GM19043 (cell line): ENCODE measurements around the gene RPS6KA5.
"Not testable (repeated sequence)": the region's sequence is repeated elsewhere in the genome, so short reads cannot be mapped to it uniquely, and the experiment has no call there.

Experiments used
- ATAC-seq: cut with Tn5 transposase; IDR thresholded peaks from one replicate; pipeline ENCODE4 v1.9.1; 2021; ENCODE audit warnings: low read depth; ENCODE audit not compliant: unreplicated experiment

Gene RPS6KA5

GRCh38 chr14:90991690-90992443 is 68.6 kb downstream of the RPS6KA5 start:
- no peak for ATAC-seq

DNA sequence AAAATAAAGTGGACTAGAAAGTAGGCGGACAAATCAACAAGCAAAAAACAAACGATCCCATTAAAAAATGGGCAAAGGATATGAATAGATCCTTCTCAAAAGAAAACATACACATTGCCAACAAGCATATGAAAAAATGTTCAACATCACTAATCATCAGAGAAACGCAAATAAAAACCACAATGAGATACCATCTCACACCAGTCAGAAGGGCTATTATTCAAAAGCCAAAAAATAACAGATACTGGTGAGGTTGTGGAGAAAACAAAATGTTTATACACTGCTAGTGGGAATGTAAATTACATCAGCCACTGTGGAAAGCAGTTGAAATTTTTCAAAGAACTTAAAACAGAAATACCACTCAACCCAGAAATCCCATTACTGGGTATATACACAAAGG is 70.3 kb downstream of the RPS6KA5 start:
- no peak for ATAC-seq

GRCh38 chr14:90987140-90987539 is 73.3 kb downstream of the RPS6KA5 start:
- no peak for ATAC-seq

- ATAC-seq = no peak
Observed at GRCh38 chr14:90986510-90986909, 73.9 kb downstream of the RPS6KA5 start.

DNA sequence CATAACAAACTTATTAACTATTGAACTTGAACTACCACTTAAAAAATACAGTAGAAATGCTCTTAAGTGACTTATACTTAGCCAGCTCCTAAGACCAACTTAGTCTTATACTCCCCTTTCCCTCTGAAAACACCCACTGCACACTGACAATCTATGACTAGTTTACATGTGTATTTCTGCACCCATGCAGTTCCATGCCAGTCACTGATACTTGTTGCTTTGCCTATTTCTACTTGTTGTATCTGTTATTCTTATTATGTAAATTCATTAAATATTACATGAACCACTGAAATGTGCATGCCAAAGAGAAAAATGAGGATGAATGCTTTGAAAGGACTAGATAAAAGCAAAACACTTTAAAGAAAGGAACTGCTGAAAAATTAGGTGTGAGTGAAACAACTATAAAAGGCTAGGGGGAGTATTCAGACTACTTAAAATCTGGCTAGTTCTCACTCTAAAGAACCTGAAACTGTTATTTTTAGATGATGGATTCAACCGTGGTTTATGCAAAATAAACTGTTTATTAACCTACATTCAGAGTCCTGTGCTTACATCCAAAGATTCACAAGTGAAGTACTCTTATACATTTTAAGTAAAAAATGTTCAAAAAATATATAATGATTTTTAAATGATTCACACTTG is 74.7 kb downstream of the RPS6KA5 start:
- ATAC-seq = peak; percentile 85

- no peak for ATAC-seq
Observed at GRCh38 chr14:90983560-90983959, 76.9 kb downstream of the RPS6KA5 start.

GRCh38 chr14:90981636-90982035 is 78.8 kb downstream of the RPS6KA5 start:
- ATAC-seq = no peak

GRCh38 chr14:90980636-90981035 is 79.8 kb downstream of the RPS6KA5 start:
- ATAC-seq = not testable (repeated sequence)

- ATAC-seq = no peak
Observed at GRCh38 chr14:90979515-90979914, 80.9 kb downstream of the RPS6KA5 start.

DNA sequence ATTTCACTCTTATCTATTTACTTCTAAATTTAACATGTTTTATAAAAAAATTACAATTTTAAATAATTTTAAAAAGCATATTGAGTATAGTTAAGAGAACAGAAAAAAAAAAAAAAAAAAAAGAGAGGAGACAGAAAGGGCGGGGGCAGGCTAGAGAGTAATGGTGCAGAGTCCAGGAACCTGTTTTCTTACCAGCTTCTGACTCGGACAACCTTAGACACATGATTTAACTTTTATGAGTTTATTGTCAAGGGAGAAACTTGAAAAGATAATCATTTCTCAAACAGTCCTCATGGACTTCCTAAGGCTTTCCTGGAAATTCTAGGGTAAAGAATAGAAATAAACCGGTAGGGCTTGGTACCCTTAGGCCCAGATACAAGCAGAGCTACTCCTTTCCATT is 84.3 kb downstream of the RPS6KA5 start:
- no peak for ATAC-seq

DNA sequence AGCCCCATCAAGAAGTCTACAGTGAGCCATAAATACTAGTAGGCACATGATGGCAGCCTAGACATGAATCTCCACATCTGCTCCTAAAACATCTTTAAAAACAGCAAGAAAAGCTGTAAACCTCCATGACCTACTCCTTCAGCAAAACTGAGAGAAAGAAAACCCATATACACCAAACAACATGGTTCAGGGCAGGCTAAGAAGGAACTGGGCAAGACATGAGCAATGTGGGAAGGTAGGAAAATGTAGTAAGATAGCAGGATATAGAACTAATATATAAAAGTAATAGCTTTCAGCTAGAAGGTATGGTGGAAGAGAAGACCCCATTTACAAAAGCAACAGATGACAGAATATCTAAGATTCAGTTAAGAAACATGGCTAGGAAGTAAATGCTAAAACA is 88.8 kb downstream of the RPS6KA5 start:
- no peak for ATAC-seq

DNA sequence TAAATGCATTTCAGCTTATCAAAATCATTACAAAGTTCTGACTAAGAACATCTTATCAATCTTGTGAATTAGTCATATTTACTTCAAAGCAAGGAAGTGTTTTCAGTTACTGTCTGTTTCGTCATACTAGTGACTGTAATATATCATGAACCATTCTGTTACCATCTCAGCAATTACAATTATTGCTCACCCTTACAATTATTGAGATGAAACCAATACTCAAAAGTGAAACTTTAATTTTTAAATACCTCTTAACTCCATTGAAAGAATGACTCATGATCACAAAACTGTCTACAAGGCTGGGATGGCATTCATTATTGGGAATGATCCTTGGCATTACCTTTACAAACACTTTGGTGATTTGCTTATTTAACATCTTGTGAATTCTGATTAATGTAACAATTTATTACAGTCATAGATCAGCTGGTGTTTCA is 90.3 kb downstream of the RPS6KA5 start:
- ATAC-seq = no peak

- no peak for ATAC-seq
Observed at GRCh38 chr14:90969531-90970166, 90.8 kb downstream of the RPS6KA5 start.

- no peak for ATAC-seq
Observed at GRCh38 chr14:90968025-90968424, 92.4 kb downstream of the RPS6KA5 start.

DNA sequence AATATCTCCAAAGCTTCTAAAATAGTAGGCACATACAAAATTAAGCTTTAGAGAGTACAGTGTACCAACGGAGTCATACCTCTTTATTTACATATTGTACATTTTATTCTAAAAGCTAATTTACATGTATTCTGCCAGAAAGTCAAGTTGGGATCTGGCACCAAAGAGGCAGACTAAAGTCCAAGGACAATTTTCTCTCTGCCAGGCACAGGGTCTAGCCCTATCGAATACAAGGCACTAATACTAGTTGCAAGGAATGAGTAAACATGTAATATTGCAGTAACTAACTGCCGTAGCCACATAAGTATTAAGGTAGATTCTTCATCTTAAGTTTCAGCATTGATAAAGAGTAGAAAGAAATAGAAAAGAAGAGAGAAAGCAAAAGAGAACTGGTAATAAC is 93.9 kb downstream of the RPS6KA5 start:
- no peak for ATAC-seq

DNA sequence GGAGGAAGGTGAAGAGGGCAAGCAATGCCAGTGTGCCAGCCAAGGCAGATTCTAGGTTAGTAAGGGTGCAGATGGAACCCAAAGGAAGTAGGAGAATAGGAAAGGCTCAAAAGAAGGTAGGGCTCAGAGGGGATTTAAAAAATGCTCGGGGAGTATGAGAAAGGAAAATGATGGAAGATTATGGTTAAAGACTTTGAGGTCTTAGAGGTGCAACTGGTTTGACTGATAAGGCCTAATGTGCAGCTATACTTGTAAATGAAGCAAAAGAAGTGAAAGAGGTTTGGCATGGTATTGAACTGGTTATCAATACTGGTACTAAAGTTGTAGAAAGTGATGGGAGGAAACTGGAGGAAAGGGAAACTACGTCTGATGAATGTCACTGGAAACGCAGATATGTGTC is 94.7 kb downstream of the RPS6KA5 start:
- no peak for ATAC-seq

DNA sequence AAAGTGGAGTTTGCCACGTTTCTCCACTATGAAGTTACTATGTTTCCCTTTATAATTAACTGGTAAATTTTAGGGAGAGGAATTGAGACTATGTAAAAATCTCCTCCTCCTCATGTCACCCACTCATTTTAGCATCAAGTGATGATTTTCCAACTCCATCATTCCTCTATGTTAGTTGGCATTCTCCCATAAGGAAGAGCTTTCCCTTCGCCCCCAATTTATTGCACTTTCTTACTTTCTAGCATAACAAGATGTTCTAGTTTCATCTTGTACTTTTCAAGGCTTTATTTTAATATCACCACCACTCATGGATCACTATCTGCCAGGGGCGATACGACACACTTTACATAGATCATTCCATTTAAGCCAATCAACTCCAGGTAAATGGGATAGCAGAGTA is 97.1 kb downstream of the RPS6KA5 start:
- ATAC-seq = no peak

- ATAC-seq = no peak
Observed at GRCh38 chr14:90962505-90963109, 97.8 kb downstream of the RPS6KA5 start.

DNA sequence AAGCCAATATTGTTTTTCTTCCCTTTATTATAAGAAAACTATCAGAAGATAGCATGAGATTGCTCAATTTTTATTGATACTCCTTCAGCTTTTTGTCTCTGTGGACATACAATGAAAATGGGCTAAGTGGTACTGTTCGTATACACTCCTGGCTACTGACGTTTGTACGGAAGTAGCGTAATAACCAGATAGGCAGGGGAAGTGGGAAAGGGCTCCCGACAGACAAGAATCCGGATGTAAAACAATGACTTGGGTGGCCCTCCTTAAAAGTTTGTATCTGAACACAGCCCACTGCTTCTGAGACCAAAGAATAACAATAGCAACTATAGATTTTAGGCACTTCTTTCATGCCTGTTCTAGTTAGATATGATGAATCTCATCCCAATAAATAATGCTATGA is 99.6 kb downstream of the RPS6KA5 start:
- no peak for ATAC-seq

DNA sequence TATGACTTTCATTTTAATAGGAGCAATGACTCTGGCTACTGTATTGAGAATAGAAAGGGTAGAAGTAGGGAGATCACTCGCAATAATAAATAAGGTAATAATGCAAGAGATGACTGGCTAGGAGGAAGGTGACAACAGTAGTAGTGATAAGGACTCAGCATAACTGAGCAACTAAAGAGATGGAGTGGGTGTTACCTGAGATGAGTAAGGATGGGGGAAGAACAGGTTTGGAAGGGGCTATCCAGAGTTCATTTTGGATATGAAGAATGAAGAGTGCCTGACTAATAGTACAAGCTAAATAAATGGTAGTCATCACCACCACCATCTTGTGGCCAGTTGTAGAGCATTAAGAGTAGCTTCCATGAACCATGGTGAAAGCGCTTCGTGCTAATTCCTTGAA is 101.1 kb downstream of the RPS6KA5 start:
- no peak for ATAC-seq

DNA sequence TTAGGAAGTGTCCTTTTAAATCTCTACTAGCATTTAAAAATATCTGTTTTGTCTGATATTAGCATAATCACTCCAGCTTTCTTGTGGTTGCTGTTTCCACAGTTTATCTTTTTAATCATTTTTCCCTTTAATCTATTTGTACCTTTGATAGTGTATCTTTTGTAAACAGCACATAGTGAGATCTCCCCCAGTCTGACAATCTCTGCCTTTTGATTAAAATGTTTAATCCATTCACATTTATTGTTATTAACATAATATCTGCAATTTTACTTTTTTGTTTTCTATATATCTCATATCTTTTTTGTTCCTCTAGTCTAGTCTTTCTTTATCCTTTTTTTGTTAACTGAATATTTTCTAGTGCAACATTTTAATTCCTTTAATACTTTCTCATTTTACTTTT is 104.2 kb downstream of the RPS6KA5 start:
- no peak for ATAC-seq
